ENCODE measurements around the gene SCAND1.

DNA sequence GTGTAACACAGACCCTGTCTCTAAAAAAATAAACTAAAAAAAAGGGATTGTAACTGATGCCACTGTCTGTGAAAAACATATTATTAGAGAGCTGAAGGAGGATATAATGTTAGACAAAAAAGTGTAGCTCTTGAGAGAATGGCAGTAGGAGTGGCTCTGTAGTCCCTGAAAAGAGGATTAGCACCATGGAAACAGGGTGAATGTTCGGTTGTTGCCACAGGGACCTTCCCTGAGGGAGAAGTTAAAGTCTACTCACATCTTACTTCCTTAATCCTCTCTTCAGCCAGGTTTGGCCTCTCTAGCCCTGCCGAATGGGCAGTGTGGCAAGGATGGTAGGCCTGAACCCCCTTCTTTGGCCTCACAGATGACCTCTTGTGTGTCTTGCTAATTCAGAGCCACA lies 12.1 kb downstream of the SCAND1 start:
- TF ChIP-seq CTCF (IDR thresholded peaks at IDR 0.05) (no peak), EZH2 (IDR thresholded peaks at IDR 0.05) (no peak)
